Kidney epithelial cell (primary cell): ENCODE results near the gene ECEL1. TPM values are rescaled to one million over a fixed set of nuclear protein-coding genes. Genes with fewer than 3 reads are reported as not detected.

Experiments used
- DNase-seq: peaks from one replicate; pipeline ENCODE4 v3.0.0-alpha.2; 2010; ENCODE audit warnings: low read depth
- H3K27me3 ChIP-seq: 2 replicates; pipeline ENCODE4 v1.6.0; 2011; ENCODE audit warnings: low read length; ENCODE audit not compliant: control insufficient read depth, insufficient read depth
- H3K36me3 ChIP-seq: 2 replicates; pipeline ENCODE4 v1.5.1; 2011; ENCODE audit warnings: low read length; ENCODE audit not compliant: control insufficient read depth, insufficient read depth
- H3K4me3 ChIP-seq: 2 replicates; pipeline ENCODE4 v1.5.1; 2011; ENCODE audit warnings: low read depth, mild to moderate bottlenecking, control low read depth, low read length
- CTCF ChIP-seq: IDR thresholded peaks from 2 replicates; pipeline ENCODE4 v1.5.1; 2011; ENCODE audit warnings: mild to moderate bottlenecking, moderate library complexity, low read length, control low read depth, inconsistent platforms; ENCODE audit not compliant: insufficient read depth, poor library complexity, severe bottlenecking
- total RNA-seq: library from RNA; depleted of rRNA; stranded (reverse); fragments of >200 nt; gene quantifications from 2 replicates; pipeline ENCODE4 v1.2.3, GENCODE V29; 2015

Gene ECEL1
- total RNA-seq, 1 donor from 2014 or later: 2.2 TPM

DNA sequence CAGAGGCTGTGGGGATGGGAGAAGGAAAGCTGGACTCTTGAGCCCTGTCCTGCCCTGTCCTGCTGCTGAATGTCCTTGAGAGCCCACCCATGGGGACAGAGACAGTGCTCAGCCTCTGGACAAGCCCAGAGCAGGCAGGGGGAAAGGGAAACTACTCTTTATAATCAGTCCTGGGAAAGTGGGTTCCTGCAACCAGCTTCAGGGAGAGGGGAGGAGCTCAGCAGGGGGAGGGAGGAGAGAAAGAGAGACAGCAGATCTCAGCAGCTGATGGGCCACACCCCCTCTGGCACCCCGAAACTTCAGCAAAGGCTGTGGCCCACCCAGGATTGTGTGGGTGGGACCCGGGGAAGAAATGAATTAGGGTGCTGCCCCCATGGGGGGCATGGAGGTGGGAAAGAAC is 11.6 kb downstream of the ECEL1 start:
- TF ChIP-seq CTCF: no peak
- H3K36me3 ChIP-seq: no peaks in the 10 kb centered on the region
- H3K4me3 ChIP-seq: no peak overlapping the region
- peaks cover 27% of the 10 kb centered on the region for H3K27me3 ChIP-seq
- DNase-seq: no peak

GRCh38 chr2:232473467-232473890 is 14.2 kb downstream of the ECEL1 start:
- H3K36me3 ChIP-seq: no peaks in the 10 kb centered on the region
- DNase-seq: no peak
- H3K27me3 ChIP-seq: peaks cover 19% of the 10 kb centered on the region
- H3K4me3 ChIP-seq: no peak overlapping the region
- TF ChIP-seq CTCF: no peak

DNA sequence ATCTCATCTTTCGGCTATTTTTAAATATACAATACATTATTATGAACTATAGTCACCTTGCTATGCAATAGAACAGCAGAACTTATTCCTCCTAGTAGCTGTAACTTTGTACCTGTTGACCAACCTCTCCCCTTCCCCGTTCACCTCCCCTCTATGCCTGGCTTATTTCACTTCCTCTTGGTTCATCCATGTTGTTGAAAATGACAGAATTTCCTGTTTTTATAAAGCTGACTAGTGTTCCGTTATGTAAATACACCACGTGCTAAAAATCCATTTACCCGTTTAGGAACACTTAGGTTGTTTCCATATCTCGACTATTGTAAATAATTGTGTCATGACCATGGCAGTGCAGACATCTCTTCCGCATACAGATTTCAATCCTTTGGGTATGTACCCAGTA is 21.4 kb downstream of the ECEL1 start:
- no peak for DNase-seq
- H3K27me3 ChIP-seq: peaks cover 7% of the 10 kb centered on the region

DNA sequence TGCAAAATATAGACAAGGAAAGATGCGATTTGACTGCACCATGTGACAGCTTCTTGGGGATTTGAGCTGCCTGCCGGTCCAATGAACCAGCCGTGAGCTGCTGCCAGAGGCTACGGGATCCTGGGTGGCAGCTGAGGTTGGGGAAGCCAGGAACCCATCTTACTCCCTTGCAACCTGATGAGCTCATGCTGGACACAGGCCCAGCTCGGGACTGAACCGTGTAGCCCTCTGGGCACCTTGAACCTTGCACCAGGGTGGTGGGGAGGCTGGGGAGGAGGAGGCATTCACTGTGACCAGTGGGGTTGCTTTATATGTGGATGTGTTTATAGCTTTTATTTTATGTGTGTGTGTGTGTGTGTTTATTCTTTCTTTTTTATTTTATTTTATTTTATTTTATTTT is 22.6 kb downstream of the ECEL1 start:
- Histone ChIP-seq H3K4me3 (no peak overlapping the region), H3K27me3 (peaks cover 3% of the 10 kb centered on the region), H3K36me3 (no peaks in the 10 kb centered on the region)
- TF ChIP-seq CTCF: no peak
- no peak for DNase-seq

More for the DNA sequence above, 21.4 kb downstream of the ECEL1 start:
- Histone ChIP-seq H3K36me3 (no peaks in the 10 kb centered on the region), H3K4me3 (no peak overlapping the region)
- no peak for TF ChIP-seq CTCF

- no peaks in the 10 kb centered on the region for H3K36me3 ChIP-seq
- H3K27me3 ChIP-seq: peaks cover 5% of the 10 kb centered on the region
- TF ChIP-seq CTCF: no peak
- DNase-seq: no peak
- no peak overlapping the region for H3K4me3 ChIP-seq
Measured at GRCh38 chr2:232464544-232464885, 23.1 kb downstream of the ECEL1 start.

- no peak for DNase-seq
- no peak for TF ChIP-seq CTCF
- Histone ChIP-seq H3K27me3 (peaks cover 8% of the 10 kb centered on the region), H3K4me3 (no peak overlapping the region), H3K36me3 (no peaks in the 10 kb centered on the region)
Measured at GRCh38 chr2:232463701-232464543, 23.7 kb downstream of the ECEL1 start.
